ENCODE results near the gene RMND5A.

DNA sequence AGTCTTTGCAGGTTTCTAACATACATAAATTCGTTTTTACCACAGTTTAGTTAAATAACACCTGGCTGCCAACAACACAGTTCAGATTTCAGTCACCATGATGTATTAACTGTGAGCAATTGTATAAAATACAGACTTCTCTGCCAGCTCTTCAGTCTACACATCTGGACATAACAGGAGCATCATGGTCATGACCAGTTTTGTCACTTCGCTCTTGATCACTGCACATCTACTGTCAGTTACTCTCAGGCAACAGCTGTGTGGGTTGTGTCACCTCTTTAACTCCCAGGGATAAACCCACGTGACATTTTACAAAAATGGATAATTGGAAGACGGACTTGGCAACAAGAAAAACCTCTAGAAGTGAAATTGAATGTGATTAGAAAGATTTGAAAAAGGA, 40.3 kb downstream of the RMND5A start:
- TF ChIP-seq, protein P1, sequence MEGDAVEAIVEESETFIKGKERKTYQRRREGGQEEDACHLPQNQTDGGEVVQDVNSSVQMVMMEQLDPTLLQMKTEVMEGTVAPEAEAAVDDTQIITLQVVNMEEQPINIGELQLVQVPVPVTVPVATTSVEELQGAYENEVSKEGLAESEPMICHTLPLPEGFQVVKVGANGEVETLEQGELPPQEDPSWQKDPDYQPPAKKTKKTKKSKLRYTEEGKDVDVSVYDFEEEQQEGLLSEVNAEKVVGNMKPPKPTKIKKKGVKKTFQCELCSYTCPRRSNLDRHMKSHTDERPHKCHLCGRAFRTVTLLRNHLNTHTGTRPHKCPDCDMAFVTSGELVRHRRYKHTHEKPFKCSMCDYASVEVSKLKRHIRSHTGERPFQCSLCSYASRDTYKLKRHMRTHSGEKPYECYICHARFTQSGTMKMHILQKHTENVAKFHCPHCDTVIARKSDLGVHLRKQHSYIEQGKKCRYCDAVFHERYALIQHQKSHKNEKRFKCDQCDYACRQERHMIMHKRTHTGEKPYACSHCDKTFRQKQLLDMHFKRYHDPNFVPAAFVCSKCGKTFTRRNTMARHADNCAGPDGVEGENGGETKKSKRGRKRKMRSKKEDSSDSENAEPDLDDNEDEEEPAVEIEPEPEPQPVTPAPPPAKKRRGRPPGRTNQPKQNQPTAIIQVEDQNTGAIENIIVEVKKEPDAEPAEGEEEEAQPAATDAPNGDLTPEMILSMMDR (IDR thresholded peaks at IDR 0.05; ENCODE audit: poor library complexity) = no peak
- TF ChIP-seq EZH2 (IDR thresholded peaks at IDR 0.05; ENCODE audit: borderline replicate concordance) (no peak), EZH2phosphoT487 (IDR thresholded peaks at IDR 0.05; ENCODE audit: low read depth, severe bottlenecking, unreplicated experiment) (no peak)
